K562 (cell line): ENCODE measurements around the gene CMIP. TPM values are rescaled to one million over a fixed set of nuclear protein-coding genes. Genes with fewer than 3 reads are reported as not detected.

Source experiments
- ATAC-seq: fragments of 200-7000 bp; cut with Tn5 transposase; 3 replicates; pipeline ENCODE4 v1.9.1; 2020; ENCODE audit warnings: moderate library complexity
- BruUV-seq: library from RNA; stranded (reverse); fragments of 400-500 nt; replicated peaks from 2 replicates; lab custom pipeline; 2021; lab: Mats Ljungman, UMichigan
- CTCF ChIA-PET: fragments of 300-600 bp; formaldehyde crosslinking; extraction: SDS; loops from one replicate; lab custom pipeline; 2021; ENCODE audit warnings: low intra/inter-chr PET ratio; lab: Yijun Ruan, JAX
- POLR2A ChIA-PET: fragments of 300-600, 350-650 bp; sonication (Branson Sonifier 250); formaldehyde crosslinking; extraction: SDS; loops from one replicate; lab custom pipeline; 2021; ENCODE audit warnings: antibody characterized with exemption, inconsistent platforms; lab: Yijun Ruan, JAX
- DNase-seq, 4 experiments: peaks; one replicate each; pipeline versions ENCODE4 v3.0.0 to v3.0.0-alpha.2; 2011 to 2018; ENCODE audit warnings: low spot score in 3 of 4, mixed read lengths in 3 of 4; ENCODE audit errors: extremely low read depth in 1 of 4
- FAIRE-seq: peaks from 2 replicates; lab custom pipeline; 2011; peaks lifted over from hg19 to GRCh38; lab: Jason Lieb, UNC
- H2AFZ ChIP-seq: 2 replicates; pipeline ENCODE4 v1.6.0; 2011; ENCODE audit warnings: low read depth, low read length, control low read depth, inconsistent platforms
- H3K27ac ChIP-seq: fragments of 200-600 bp; 3 replicates; pipeline ENCODE4 v1.8.0; 2011; ENCODE audit warnings: low read depth, mild to moderate bottlenecking, control low read depth, inconsistent platforms, low read length, moderate library complexity, mixed read lengths; ENCODE audit errors: extremely low read depth
- H3K27me3 ChIP-seq, 2 experiments: fragments of 300-600 bp in 1 of 2; 2 replicates in 1 of 2; 3 replicates in 1 of 2; pipeline versions ENCODE4 v1.6.0 to v1.8.0; 2011; ENCODE audit warnings: inconsistent platforms in 2 of 2, low read length in 2 of 2, mild to moderate bottlenecking in 1 of 2, mixed read lengths in 1 of 2, moderate library complexity in 1 of 2; ENCODE audit not compliant: control insufficient read depth in 2 of 2, insufficient read depth in 2 of 2
- H3K36me3 ChIP-seq: fragments of 300-600 bp; 3 replicates; pipeline ENCODE4 v1.8.0; 2011; ENCODE audit warnings: mild to moderate bottlenecking, low read length, inconsistent platforms; ENCODE audit not compliant: control insufficient read depth, insufficient read depth
- H3K4me1 ChIP-seq, 2 experiments: fragments of 200-600 bp in 1 of 2; replicated peaks in 1 of 2; 2 replicates in 1 of 2; 3 replicates in 1 of 2; pipeline versions ENCODE4 v1.5.1 to v1.8.0; 2011; ENCODE audit warnings: inconsistent platforms in 2 of 2, low read length in 2 of 2, mild to moderate bottlenecking in 1 of 2, mixed read lengths in 1 of 2, moderate library complexity in 1 of 2; ENCODE audit not compliant: control insufficient read depth in 2 of 2, insufficient read depth in 2 of 2
- H3K4me2 ChIP-seq: 2 replicates; pipeline ENCODE4 v1.6.1; 2011; ENCODE audit warnings: low read length, control low read depth, inconsistent platforms, mixed read lengths; ENCODE audit not compliant: insufficient read depth
- H3K4me3 ChIP-seq: fragments of 200-600 bp; sonication (generic), shearing (Covaris generic); 2 replicates; pipeline ENCODE4 v1.5.1; 2016; ENCODE audit warnings: control low read depth, inconsistent platforms
- H3K79me2 ChIP-seq: fragments of 200-600 bp; 3 replicates; pipeline ENCODE4 v1.8.0; 2011; ENCODE audit warnings: low read length, inconsistent platforms; ENCODE audit not compliant: control insufficient read depth, insufficient read depth
- H3K9ac ChIP-seq, 2 experiments: 2 replicates each; pipeline versions ENCODE4 v1.6.0 to v1.6.1; 2011; ENCODE audit warnings: low read depth in 2 of 2, low read length in 2 of 2, control low read depth in 1 of 2, inconsistent platforms in 1 of 2, mild to moderate bottlenecking in 1 of 2, mixed read lengths in 1 of 2; ENCODE audit not compliant: insufficient read depth in 1 of 2
- H3K9me1 ChIP-seq: one replicate; pipeline ENCODE4 v1.6.0; 2011; ENCODE audit warnings: inconsistent platforms, mild to moderate bottlenecking, low read length, moderate library complexity; ENCODE audit not compliant: control insufficient read depth, insufficient read depth
- H3K9me3 ChIP-seq: replicated peaks from 2 replicates; pipeline ENCODE4 v1.5.1; 2011; ENCODE audit warnings: low read depth, low read length, inconsistent platforms; ENCODE audit not compliant: control insufficient read depth, insufficient read depth
- H4K20me1 ChIP-seq: replicated peaks from 2 replicates; pipeline ENCODE4 v1.6.1; 2011; ENCODE audit warnings: low read length, inconsistent platforms, mixed read lengths; ENCODE audit not compliant: control insufficient read depth, insufficient read depth
- ADNP ChIP-seq: fragments of 200-800 bp; sonication (Bioruptor generic); IDR thresholded peaks from 2 replicates; pipeline ENCODE4 v1.6.1; 2016; ENCODE audit warnings: missing genetic modification characterization, missing compliant biosample characterization
- DACH1 ChIP-seq: fragments of 450-650 bp; IDR thresholded peaks from 2 replicates; pipeline ENCODE4 v1.6.1; 2018; ENCODE audit not compliant: partially characterized antibody
- ESRRA ChIP-seq: fragments of 450-650 bp; IDR thresholded peaks from 2 replicates; pipeline ENCODE4 v1.6.1; 2014; ENCODE audit warnings: low read depth, mild to moderate bottlenecking, moderate library complexity, borderline replicate concordance
- ETV5 ChIP-seq: sonication (generic); formaldehyde crosslinking; IDR thresholded peaks from 2 replicates; pipeline ENCODE4 v1.4.0; 2020; ENCODE audit warnings: low read depth, mild to moderate bottlenecking, missing genetic modification reagents
- FUS ChIP-seq: fragments of 200-400 bp; formaldehyde crosslinking; optimal IDR thresholded peaks from 2 replicates; pipeline ENCODE3; 2017; ENCODE audit warnings: low read depth, low read length
- MIER1 ChIP-seq: fragments of 450-650 bp; IDR thresholded peaks from 2 replicates; pipeline ENCODE4 v1.6.1; 2016; ENCODE audit warnings: antibody characterized with exemption, mild to moderate bottlenecking, low read depth
- RB1 ChIP-seq: fragments of 450-650 bp; IDR thresholded peaks from 2 replicates; pipeline ENCODE4 v1.6.1; 2017; ENCODE audit warnings: low read depth, mild to moderate bottlenecking
- RBM34 ChIP-seq: fragments of 200-400 bp; formaldehyde crosslinking; IDR thresholded peaks from 2 replicates; pipeline ENCODE4 v1.6.1; 2018; ENCODE audit warnings: low read length, borderline replicate concordance; ENCODE audit not compliant: insufficient read depth
- ZKSCAN1 ChIP-seq: fragments of 150-350 bp; IDR thresholded peaks from 2 replicates; pipeline ENCODE4 v1.6.1; 2016; ENCODE audit warnings: low read depth, low read length
- WGBS: fragments of 100-300 bp; shearing (Covaris generic); methylation state at CpG from one replicate; pipeline ENCODE4 v1.1.6; 2016; ENCODE audit warnings: low coverage, mixed read lengths; ENCODE audit not compliant: insufficient coverage; ENCODE audit errors: missing lambda C conversion rate; 5-methylcytosine and 5-hydroxymethylcytosine counted together
- in situ Hi-C: fragments of 300-500 bp; cut with MboI; formaldehyde crosslinking; loops from 4 replicates; pipeline ENCODE4 v1.15.0; 2018; ENCODE audit warnings: inconsistent platforms, mixed read lengths
- intact Hi-C: fragments of 100-400 bp; cut with micrococcal nuclease; formaldehyde crosslinking; loops from 2 replicates; pipeline ENCODE4 v1.14.2; 2022
- polyA plus RNA-seq, 8 experiments: library from polyadenylated mRNA; depleted of rRNA in 4 of 8; stranded (reverse) in 5 of 8; unstranded in 3 of 8; fragments of >200 nt; fragmentation: Nextera tagmentation in 2 of 8; fragmentation: Illumina TruSeq in 1 of 8; extraction: Ambion mirVana in 2 of 8; extraction: Trizol in 1 of 8; gene quantifications; 2 replicates each; pipeline versions ENCODE4 v1.2.1 to v1.2.3, GENCODE V29; 2011 to 2014; ENCODE audit warnings: inconsistent platforms in 1 of 8, missing spikeins in 1 of 8
- total RNA-seq, 7 experiments: library from RNA; depleted of rRNA in 6 of 7; stranded (reverse); fragments of >200 nt in 6 of 7; fragmentation: Illumina TruSeq in 2 of 7; extraction: Trizol in 2 of 7; gene quantifications; 2 replicates each; pipeline versions ENCODE4 v1.2.1 to v1.2.3, GENCODE V29; 2011 to 2021; ENCODE audit warnings: low replicate concordance in 1 of 7
- TF ChIP-seq, protein P1 (sequence below), 2 experiments: IDR thresholded peaks; 2 replicates each; pipeline ENCODE4 v1.6.1; 2011; ENCODE audit warnings: borderline replicate concordance in 1 of 2, control low read depth in 1 of 2, low read depth in 1 of 2, low read length in 1 of 2, mild to moderate bottlenecking in 1 of 2, mixed read lengths in 1 of 2, moderate library complexity in 1 of 2; ENCODE audit not compliant: insufficient read depth in 1 of 2, insufficient read length in 1 of 2, poor library complexity in 1 of 2, severe bottlenecking in 1 of 2; ENCODE audit errors: extremely low read depth in 1 of 2
- TF ChIP-seq, protein P2 (sequence below): fragments of 250-450 bp; sonication (Bioruptor Pico); IDR thresholded peaks from 2 replicates; pipeline ENCODE4 v1.8.0; 2022; ENCODE audit warnings: moderate library complexity, mild to moderate bottlenecking, inconsistent platforms

The CMIP gene
- total and polyA plus RNA-seq, 9 of the 15 experiments (the other 6 are each of a cell fraction or from before 2014, with no cell fraction given): 0.94 to 82.5 (median 10.3) TPM

DNA sequence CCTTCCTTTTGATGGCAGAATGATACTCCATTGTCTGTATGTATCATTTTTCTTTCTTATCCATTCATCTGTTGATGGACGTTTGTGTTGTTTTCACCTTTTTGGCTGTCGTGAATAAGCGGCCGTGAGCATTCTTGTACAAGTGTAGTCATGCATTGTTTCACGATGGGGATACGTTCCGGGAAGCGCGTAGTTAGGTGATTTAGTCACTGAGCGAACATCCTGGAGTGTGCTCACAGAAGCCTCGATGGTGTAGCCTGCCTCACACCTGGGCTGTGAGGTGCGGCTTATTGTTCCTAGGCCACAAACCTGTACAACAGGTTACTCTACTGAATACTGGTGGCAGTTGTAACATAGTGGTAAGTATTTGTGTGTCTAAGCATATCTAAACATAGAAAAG is 136.5 kb downstream of the CMIP start:
- BruUV-seq: no TSS peak
- H4K20me1 ChIP-seq: peaks cover 14% of the 10 kb centered on the region
- H3K9me1 ChIP-seq: peaks cover 5% of the 10 kb centered on the region
- H3K79me2 ChIP-seq: peaks cover 14% of the 10 kb centered on the region
- H3K27ac ChIP-seq: no peak overlapping the region
- in situ Hi-C loops (no loop called here), intact Hi-C loops (loop anchor here (5.0 kb wide), 1 partner anchor 141 kb away; no protein-coding TSS in a partner anchor)
- peaks cover 4 to 9% of the 10 kb centered on the region in 2 experiments; a peak in 3 of 5 replicates for H3K4me1 ChIP-seq
- ChIA-PET CTCF (no interaction called here), POLR2A (interaction anchor here (1.2 kb wide), 1 partner anchor 13 kb away, joined by 4 read pairs; no protein-coding TSS in a partner anchor)
- peaks cover 6% of the 10 kb centered on the region; the same call in 2 of the 3 replicates for H3K36me3 ChIP-seq
- FAIRE-seq: no peak
- no peaks in the 10 kb centered on the region; a peak in 1 of 5 replicates for H3K27me3 ChIP-seq
- H3K9me3 ChIP-seq: no peaks in the 10 kb centered on the region; the same call in 1 of the 2 replicates
- H3K9ac ChIP-seq: no peak overlapping the region
- 74% methylated on average over 12 of the region's 12 CpGs for WGBS
- no peak for DNase-seq
- no peak overlapping the region for H2AFZ ChIP-seq
- no peak for ATAC-seq
- H3K4me3 ChIP-seq: no peak overlapping the region
- H3K4me2 ChIP-seq: no peak overlapping the region
- no peak for TF ChIP-seq ADNP (tag)
- no peak for TF ChIP-seq DACH1
- TF ChIP-seq RBM34: no peak
- TF ChIP-seq FUS: no peak
- no peak for TF ChIP-seq ZKSCAN1
- no peak for TF ChIP-seq MIER1
- TF ChIP-seq, protein P1, sequence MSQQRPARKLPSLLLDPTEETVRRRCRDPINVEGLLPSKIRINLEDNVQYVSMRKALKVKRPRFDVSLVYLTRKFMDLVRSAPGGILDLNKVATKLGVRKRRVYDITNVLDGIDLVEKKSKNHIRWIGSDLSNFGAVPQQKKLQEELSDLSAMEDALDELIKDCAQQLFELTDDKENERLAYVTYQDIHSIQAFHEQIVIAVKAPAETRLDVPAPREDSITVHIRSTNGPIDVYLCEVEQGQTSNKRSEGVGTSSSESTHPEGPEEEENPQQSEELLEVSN (IDR thresholded peaks at IDR 0.05; ENCODE audit: borderline replicate concordance in 1 of 2, extremely low read depth in 1 of 2, insufficient read depth in 1 of 2, insufficient read length in 1 of 2, low read depth in 1 of 2, low read length in 1 of 2, poor library complexity in 1 of 2, severe bottlenecking in 1 of 2): no peak
- TF ChIP-seq, protein P2, sequence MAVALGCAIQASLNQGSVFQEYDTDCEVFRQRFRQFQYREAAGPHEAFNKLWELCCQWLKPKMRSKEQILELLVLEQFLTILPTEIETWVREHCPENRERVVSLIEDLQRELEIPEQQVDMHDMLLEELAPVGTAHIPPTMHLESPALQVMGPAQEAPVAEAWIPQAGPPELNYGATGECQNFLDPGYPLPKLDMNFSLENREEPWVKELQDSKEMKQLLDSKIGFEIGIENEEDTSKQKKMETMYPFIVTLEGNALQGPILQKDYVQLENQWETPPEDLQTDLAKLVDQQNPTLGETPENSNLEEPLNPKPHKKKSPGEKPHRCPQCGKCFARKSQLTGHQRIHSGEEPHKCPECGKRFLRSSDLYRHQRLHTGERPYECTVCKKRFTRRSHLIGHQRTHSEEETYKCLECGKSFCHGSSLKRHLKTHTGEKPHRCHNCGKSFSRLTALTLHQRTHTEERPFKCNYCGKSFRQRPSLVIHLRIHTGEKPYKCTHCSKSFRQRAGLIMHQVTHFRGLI (CRISPR knock-in tag): no peak
- no peak for TF ChIP-seq ESRRA
- TF ChIP-seq RB1: no peak
- no peak for TF ChIP-seq ETV5 (CRISPR knock-in tag)
